ENCODE data around the gene ID2. TPM values are rescaled to one million over a fixed set of nuclear protein-coding genes. Genes with fewer than 3 reads are reported as not detected.

The ID2 gene
- total and polyA plus RNA-seq, 2 of the 13 experiments (the other 11 are each of a cell fraction or from before 2014, with no cell fraction given), result 214 to 719 TPM

DNA sequence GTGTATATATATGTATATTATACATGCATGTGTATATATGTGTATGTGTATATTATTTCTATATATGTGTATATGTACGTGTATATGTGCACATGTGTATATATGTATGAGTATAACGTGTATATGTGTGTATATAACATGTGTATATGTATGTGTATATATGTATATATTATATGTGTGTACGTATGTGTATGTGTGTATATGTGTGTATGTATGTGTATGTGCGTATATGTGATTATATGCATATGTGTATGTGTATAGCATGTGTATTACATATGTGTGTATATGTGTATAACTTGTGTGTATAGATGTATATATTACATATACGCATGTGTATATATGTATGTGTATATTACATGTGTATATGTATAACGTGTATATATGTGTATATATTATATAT, 32.1 kb upstream of the ID2 start:
- Histone ChIP-seq H2AFZ (ENCODE audit: low read length) (no peak overlapping the region), H3K9ac (ENCODE audit: insufficient read depth, low read depth, low read length) (no peak overlapping the region), H3K4me2 (ENCODE audit: low read depth, low read length) (no peak overlapping the region), H3K36me3 (replicated peaks in 1 of 2; ENCODE audit: control insufficient read depth in 1 of 2, insufficient read depth in 2 of 2, low read length in 2 of 2) (no peaks in the 10 kb centered on the region), H3K4me1 (ENCODE audit: insufficient read depth, low read length) (peaks cover 31% of the 10 kb centered on the region), H3K79me2 (ENCODE audit: insufficient read depth, low read length) (no peaks in the 10 kb centered on the region), H4K20me1 (ENCODE audit: insufficient read depth, low read length) (no peaks in the 10 kb centered on the region), H3K4me3 (replicated peaks in 1 of 3; ENCODE audit: insufficient read depth in 1 of 3, low read depth in 2 of 3, low read length in 3 of 3) (no peak overlapping the region), H3K27ac (ENCODE audit: extremely low read length, insufficient read depth, low read length) (no peak overlapping the region), H3K9me3 (ENCODE audit: low read length) (no peaks in the 10 kb centered on the region), H3K27me3 (ENCODE audit: control insufficient read depth in 1 of 2, insufficient read depth in 2 of 2, low read length in 2 of 2) (no peaks in the 10 kb centered on the region)
- 55% methylated on average over 6 of the region's 6 CpGs for WGBS (ENCODE audit: low lambda C conversion rate)
- no peak for DNase-seq (ENCODE audit: low spot score)
- TF ChIP-seq, protein P1, sequence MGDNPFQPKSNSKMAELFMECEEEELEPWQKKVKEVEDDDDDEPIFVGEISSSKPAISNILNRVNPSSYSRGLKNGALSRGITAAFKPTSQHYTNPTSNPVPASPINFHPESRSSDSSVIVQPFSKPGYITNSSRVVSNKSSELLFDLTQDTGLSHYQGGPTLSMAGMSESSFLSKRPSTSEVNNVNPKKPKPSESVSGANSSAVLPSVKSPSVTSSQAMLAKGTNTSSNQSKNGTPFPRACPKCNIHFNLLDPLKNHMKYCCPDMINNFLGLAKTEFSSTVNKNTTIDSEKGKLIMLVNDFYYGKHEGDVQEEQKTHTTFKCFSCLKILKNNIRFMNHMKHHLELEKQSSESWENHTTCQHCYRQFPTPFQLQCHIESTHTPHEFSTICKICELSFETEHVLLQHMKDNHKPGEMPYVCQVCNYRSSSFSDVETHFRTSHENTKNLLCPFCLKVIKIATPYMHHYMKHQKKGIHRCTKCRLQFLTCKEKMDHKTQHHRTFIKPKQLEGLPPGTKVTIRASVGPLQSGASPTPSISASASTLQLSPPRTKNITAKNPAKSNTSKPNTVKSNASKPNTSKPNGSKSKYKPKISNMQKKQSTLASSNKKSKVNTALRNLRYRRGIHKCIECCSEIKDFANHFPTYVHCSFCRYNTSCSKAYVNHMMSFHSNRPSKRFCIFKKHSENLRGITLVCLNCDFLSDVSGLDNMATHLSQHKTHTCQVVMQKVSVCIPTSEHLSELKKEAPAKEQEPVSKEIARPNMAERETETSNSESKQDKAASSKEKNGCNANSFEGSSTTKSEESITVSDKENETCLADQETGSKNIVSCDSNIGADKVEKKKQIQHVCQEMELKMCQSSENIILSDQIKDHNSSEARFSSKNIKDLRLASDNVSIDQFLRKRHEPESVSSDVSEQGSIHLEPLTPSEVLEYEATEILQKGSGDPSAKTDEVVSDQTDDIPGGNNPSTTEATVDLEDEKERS (CRISPR knock-in tag; IDR thresholded peaks at IDR 0.05), result no peak
- TF ChIP-seq CENPT (CRISPR knock-in tag; IDR thresholded peaks at IDR 0.05; ENCODE audit: low read depth) (no peak), TBL1XR1 (IDR thresholded peaks at IDR 0.05; ENCODE audit: borderline replicate concordance, low read length, partially characterized antibody) (no peak), HNF4G (IDR thresholded peaks at IDR 0.05; ENCODE audit: borderline replicate concordance, low read depth, low read length) (no peak), HNF4G (CRISPR knock-in tag; IDR thresholded peaks at IDR 0.05; ENCODE audit: borderline replicate concordance, low read depth) (no peak)
- in situ Hi-C loops (cut with HindIII; ENCODE audit: extremely low pct_ligation_motif_present, low pct_unique_long_range_greater_than_20kb) (no loop called here), intact Hi-C loops (cut with micrococcal nuclease; ENCODE audit: unreplicated experiment) (no loop called here)
- POLR2A ChIA-PET, result no interaction called here
- FAIRE-seq, result no peak
- ATAC-seq, result no peak
- BruUV-seq (replicated peaks), result no TSS peak
- CTCF ChIA-PET (ENCODE audit: low intra/inter-chr PET ratio, low total read pairs), result no interaction called here

DNA sequence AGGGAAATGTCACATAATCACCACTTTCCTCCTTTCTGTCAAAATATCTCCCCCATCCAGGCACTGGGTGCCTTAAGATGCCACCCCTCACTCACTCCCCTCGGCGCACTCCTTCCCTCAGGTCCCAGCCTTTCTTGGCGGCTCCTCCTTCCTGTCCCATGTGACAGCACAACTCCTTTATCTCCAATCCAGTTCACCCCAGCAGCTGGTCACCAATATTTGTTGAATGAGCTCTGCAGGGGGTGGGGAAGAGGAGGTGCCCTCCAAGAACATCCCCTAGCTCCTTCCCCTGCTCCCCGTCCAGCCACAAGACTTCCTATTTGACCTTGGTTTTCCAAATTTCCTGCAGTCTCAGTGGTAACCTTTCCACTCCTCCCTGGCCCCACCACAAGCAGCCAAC, 31.6 kb upstream of the ID2 start:
- FAIRE-seq (no peak), DNase-seq (ENCODE audit: low spot score) (no peak), ATAC-seq (no peak)
- no peak overlapping the region for H3K9ac ChIP-seq (ENCODE audit: insufficient read depth, low read depth, low read length)
- in situ Hi-C loops (cut with HindIII; ENCODE audit: extremely low pct_ligation_motif_present, low pct_unique_long_range_greater_than_20kb) (no loop called here), intact Hi-C loops (cut with micrococcal nuclease; ENCODE audit: unreplicated experiment) (no loop called here)
- no peaks in the 10 kb centered on the region for H3K79me2 ChIP-seq (ENCODE audit: insufficient read depth, low read length)
- H4K20me1 ChIP-seq (ENCODE audit: insufficient read depth, low read length), result no peaks in the 10 kb centered on the region
- ChIA-PET POLR2A (no interaction called here), CTCF (ENCODE audit: low intra/inter-chr PET ratio, low total read pairs) (no interaction called here)
- H2AFZ ChIP-seq (ENCODE audit: low read length), result no peak overlapping the region
- BruUV-seq (replicated peaks), result no TSS peak
- H3K9me3 ChIP-seq (ENCODE audit: low read length), result no peaks in the 10 kb centered on the region
- WGBS (ENCODE audit: low lambda C conversion rate), result 90% methylated on average over 4 of the region's 4 CpGs
- H3K4me1 ChIP-seq (ENCODE audit: insufficient read depth, low read length), result peaks cover 36% of the 10 kb centered on the region
- no peak overlapping the region for H3K4me3 ChIP-seq (replicated peaks in 1 of 3; ENCODE audit: insufficient read depth in 1 of 3, low read depth in 2 of 3, low read length in 3 of 3)
- no peak overlapping the region for H3K27ac ChIP-seq (ENCODE audit: extremely low read length, insufficient read depth, low read length)
- H3K4me2 ChIP-seq (ENCODE audit: low read depth, low read length), result no peak overlapping the region
- H3K27me3 ChIP-seq (ENCODE audit: control insufficient read depth in 1 of 2, insufficient read depth in 2 of 2, low read length in 2 of 2), result no peaks in the 10 kb centered on the region
- H3K36me3 ChIP-seq (replicated peaks in 1 of 2; ENCODE audit: control insufficient read depth in 1 of 2, insufficient read depth in 2 of 2, low read length in 2 of 2), result no peaks in the 10 kb centered on the region
- TF ChIP-seq ZNF12 (CRISPR knock-in tag; IDR thresholded peaks at IDR 0.05) (no peak), HOXA3 (CRISPR knock-in tag; IDR thresholded peaks at IDR 0.05) (no peak), ZFY (CRISPR knock-in tag; IDR thresholded peaks at IDR 0.05) (no peak)
- TF ChIP-seq, protein P2, sequence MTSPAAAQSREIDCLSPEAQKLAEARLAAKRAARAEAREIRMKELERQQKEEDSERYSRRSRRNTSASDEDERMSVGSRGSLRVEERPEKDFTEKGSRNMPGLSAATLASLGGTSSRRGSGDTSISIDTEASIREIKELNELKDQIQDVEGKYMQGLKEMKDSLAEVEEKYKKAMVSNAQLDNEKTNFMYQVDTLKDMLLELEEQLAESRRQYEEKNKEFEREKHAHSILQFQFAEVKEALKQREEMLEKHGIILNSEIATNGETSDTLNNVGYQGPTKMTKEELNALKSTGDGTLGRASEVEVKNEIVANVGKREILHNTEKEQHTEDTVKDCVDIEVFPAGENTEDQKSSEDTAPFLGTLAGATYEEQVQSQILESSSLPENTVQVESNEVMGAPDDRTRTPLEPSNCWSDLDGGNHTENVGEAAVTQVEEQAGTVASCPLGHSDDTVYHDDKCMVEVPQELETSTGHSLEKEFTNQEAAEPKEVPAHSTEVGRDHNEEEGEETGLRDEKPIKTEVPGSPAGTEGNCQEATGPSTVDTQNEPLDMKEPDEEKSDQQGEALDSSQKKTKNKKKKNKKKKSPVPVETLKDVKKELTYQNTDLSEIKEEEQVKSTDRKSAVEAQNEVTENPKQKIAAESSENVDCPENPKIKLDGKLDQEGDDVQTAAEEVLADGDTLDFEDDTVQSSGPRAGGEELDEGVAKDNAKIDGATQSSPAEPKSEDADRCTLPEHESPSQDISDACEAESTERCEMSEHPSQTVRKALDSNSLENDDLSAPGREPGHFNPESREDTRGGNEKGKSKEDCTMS (CRISPR knock-in tag; conservative IDR thresholded peaks at IDR 0.05), result no peak
- TF ChIP-seq, protein P3, sequence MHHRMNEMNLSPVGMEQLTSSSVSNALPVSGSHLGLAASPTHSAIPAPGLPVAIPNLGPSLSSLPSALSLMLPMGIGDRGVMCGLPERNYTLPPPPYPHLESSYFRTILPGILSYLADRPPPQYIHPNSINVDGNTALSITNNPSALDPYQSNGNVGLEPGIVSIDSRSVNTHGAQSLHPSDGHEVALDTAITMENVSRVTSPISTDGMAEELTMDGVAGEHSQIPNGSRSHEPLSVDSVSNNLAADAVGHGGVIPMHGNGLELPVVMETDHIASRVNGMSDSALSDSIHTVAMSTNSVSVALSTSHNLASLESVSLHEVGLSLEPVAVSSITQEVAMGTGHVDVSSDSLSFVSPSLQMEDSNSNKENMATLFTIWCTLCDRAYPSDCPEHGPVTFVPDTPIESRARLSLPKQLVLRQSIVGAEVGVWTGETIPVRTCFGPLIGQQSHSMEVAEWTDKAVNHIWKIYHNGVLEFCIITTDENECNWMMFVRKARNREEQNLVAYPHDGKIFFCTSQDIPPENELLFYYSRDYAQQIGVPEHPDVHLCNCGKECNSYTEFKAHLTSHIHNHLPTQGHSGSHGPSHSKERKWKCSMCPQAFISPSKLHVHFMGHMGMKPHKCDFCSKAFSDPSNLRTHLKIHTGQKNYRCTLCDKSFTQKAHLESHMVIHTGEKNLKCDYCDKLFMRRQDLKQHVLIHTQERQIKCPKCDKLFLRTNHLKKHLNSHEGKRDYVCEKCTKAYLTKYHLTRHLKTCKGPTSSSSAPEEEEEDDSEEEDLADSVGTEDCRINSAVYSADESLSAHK (CRISPR knock-in tag; IDR thresholded peaks at IDR 0.05; ENCODE audit: borderline replicate concordance), result no peak

Data from HepG2 (cell line).